ENCODE results near the gene FOCAD. TPM values are rescaled to one million over a fixed set of nuclear protein-coding genes. Genes with fewer than 3 reads are reported as not detected.

The FOCAD gene
- total RNA-seq, 2 experiments from 2014 or later = 37.3 to 42.8 TPM

DNA sequence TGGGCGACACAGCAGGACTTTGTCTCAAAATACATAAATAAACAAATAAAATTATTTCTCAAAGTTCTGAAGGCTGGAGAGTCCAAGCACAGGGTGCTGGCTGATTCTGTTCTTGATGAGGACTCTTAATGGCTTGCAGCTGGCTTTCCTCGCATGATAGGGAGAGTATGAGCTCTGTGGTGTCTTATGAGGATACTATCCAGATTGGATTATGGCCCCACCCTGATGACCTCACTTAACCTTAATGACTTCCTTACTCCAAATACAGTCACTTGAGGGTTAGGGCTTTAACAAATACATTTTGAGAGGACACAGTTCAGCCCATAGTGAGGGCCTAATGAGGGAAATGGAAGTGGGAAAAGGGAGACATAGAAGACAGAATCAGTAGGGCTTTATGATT is 87.7 kb downstream of the FOCAD start:
- no peak for ATAC-seq
- H3K27ac Mint-ChIP-seq = no peak overlapping the region
- ChIA-PET CTCF (no interaction called here), POLR2A (no interaction called here)
- H3K4me1 Mint-ChIP-seq (ENCODE audit: low read depth) = peaks cover 2% of the 10 kb centered on the region
- no peak overlapping the region for H3K4me3 Mint-ChIP-seq
- intact Hi-C loops (cut with micrococcal nuclease) = no loop called here
- peaks cover 32% of the 10 kb centered on the region for H3K36me3 Mint-ChIP-seq (ENCODE audit: low read depth)
- no peaks in the 10 kb centered on the region for H3K27me3 Mint-ChIP-seq
- no peaks in the 10 kb centered on the region for H3K9me3 Mint-ChIP-seq
- TF ChIP-seq, protein P1, sequence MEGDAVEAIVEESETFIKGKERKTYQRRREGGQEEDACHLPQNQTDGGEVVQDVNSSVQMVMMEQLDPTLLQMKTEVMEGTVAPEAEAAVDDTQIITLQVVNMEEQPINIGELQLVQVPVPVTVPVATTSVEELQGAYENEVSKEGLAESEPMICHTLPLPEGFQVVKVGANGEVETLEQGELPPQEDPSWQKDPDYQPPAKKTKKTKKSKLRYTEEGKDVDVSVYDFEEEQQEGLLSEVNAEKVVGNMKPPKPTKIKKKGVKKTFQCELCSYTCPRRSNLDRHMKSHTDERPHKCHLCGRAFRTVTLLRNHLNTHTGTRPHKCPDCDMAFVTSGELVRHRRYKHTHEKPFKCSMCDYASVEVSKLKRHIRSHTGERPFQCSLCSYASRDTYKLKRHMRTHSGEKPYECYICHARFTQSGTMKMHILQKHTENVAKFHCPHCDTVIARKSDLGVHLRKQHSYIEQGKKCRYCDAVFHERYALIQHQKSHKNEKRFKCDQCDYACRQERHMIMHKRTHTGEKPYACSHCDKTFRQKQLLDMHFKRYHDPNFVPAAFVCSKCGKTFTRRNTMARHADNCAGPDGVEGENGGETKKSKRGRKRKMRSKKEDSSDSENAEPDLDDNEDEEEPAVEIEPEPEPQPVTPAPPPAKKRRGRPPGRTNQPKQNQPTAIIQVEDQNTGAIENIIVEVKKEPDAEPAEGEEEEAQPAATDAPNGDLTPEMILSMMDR (IDR thresholded peaks at IDR 0.05) = no peak
- DNase-seq = no peak

DNA sequence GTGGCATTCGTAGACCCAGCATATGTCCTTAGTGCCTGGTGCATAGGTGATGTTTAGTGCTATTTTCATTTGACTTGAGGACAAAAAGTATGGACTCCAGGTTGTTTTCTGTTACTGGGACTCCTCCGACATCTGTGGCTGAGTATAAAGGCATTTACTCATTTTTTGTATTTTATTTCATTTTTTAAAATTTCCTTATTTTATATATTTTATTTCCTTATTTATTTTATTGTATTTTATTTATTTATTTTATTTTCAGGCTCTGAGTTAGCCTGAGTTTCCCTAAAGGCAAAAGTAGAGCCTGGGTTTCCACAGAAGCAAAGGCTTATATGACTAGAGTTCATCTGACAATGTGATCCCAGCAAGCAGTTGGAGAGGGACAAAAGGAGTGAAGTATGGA is 91.6 kb downstream of the FOCAD start:
- no peak for DNase-seq
- H3K27ac Mint-ChIP-seq = no peak overlapping the region
- H3K4me3 Mint-ChIP-seq = no peak overlapping the region
- peaks cover 19% of the 10 kb centered on the region for H3K36me3 Mint-ChIP-seq (ENCODE audit: low read depth)
- intact Hi-C loops (cut with micrococcal nuclease) = no loop called here
- ChIA-PET CTCF (no interaction called here), POLR2A (no interaction called here)
- H3K9me3 Mint-ChIP-seq = no peaks in the 10 kb centered on the region
- peaks cover 2% of the 10 kb centered on the region for H3K4me1 Mint-ChIP-seq (ENCODE audit: low read depth)
- ATAC-seq = no peak
- no peaks in the 10 kb centered on the region for H3K27me3 Mint-ChIP-seq
- TF ChIP-seq, protein P1 (IDR thresholded peaks at IDR 0.05) = no peak

DNA sequence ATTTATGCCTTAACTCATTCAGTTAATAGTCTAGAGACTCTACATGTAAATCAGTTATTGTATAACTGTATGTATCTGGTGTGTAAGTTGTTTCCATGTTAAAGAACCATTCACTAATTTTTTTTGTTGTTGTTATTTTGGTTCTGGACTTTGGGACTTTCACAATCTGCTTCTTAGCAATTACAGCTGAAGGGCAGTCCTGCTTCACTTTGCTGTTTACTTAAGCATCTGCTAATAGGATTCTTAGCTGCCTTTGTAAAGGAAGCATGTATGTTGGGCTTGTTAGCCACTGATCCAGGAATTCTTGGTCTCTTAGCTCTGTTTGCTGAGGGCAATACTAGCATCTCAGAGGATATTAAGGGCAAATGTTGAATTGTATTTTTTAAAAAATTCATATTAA is 97.0 kb downstream of the FOCAD start:
- no peak for DNase-seq
- no peak for ATAC-seq

DNA sequence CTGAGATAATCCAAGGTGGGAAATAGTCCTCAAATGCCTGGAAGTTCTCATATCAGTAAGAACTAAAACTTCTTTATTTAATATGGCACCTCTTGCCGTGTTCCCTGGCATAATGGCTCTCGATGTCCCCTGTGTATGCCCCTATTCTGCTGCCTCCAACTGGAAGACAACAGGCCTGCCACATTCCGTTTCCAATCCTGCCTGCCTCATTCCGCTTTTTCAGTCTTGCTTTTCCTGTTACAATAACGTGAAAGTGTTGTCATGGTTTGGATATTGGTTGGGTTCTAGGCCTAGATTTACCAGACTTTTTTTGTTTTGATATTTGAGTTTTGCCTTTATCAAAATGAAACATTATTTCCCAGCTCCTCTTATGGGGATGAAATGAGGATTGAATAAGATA is 98.2 kb downstream of the FOCAD start:
- H3K27me3 Mint-ChIP-seq = no peaks in the 10 kb centered on the region
- TF ChIP-seq, protein P1 (IDR thresholded peaks at IDR 0.05) = no peak
- intact Hi-C loops (cut with micrococcal nuclease) = no loop called here
- ChIA-PET POLR2A (no interaction called here), CTCF (interaction anchor here (1.0 kb wide), 1 partner anchor 159 kb away, joined by 3 read pairs; no protein-coding TSS in a partner anchor)
- H3K9me3 Mint-ChIP-seq = no peaks in the 10 kb centered on the region
- no peak overlapping the region for H3K4me3 Mint-ChIP-seq
- H3K36me3 Mint-ChIP-seq (ENCODE audit: low read depth) = peaks cover 9% of the 10 kb centered on the region
- no peak overlapping the region for H3K27ac Mint-ChIP-seq
- DNase-seq (no peak), ATAC-seq (no peak)
- no peaks in the 10 kb centered on the region for H3K4me1 Mint-ChIP-seq (ENCODE audit: low read depth)

More for the DNA sequence above, 97.0 kb downstream of the FOCAD start:
- CTCF ChIA-PET = no interaction called here
- intact Hi-C loops (cut with micrococcal nuclease) = no loop called here
- H3K27me3 Mint-ChIP-seq = no peaks in the 10 kb centered on the region
- POLR2A ChIA-PET = no interaction called here
- H3K9me3 Mint-ChIP-seq = no peaks in the 10 kb centered on the region
- H3K27ac Mint-ChIP-seq = no peak overlapping the region
- H3K4me3 Mint-ChIP-seq = no peak overlapping the region
- H3K4me1 Mint-ChIP-seq (ENCODE audit: low read depth) = no peaks in the 10 kb centered on the region
- TF ChIP-seq, protein P1 (IDR thresholded peaks at IDR 0.05) = no peak
- peaks cover 9% of the 10 kb centered on the region for H3K36me3 Mint-ChIP-seq (ENCODE audit: low read depth)

DNA sequence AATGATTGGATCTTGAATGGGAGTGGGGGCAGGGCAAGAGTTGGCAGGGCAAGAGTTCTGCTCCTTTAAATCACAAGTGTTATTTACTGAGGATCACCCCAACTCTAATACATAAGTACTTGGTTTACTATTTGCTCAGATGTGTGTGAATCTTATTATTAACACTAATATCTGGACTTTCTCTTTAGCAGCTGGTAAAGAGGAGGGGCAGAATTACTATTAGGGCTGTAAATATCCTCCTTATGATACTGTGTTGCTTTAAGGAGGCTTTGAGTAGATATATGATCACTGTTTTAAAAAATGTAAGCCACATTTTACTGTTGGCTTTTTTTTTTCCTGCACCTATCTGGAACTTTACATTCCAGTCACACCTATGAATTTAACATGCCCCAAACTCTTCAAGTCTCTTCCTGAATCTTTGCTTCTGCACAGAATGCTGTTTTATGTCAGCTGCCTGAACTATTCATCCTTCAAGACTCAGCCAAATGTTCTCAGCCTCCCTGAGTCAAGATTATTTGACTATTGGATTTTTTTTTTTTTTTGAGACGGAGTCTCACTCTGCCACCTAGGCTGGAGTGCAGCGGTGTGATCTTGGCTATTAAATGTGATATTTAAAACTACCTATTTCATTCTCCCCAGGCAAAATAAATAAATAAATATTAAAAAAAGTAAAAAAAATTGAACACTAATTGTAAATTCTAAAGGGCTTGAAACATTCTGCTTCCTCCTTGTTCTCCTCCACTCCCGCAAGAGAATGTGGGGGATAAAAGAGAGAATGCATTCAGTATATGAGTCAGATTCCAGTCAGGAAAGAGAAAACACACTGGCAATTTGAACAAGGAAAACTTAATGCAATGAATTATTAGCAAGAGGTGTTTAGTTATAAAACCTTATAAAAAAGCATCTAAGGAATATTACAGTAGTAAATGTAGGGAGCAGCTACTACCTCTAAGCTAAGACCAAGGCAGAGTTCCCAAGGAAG is 99.3 kb downstream of the FOCAD start:
- TF ChIP-seq, protein P1 (IDR thresholded peaks at IDR 0.05) = no peak
- CTCF ChIA-PET = interaction anchor here (0.8 to 1.0 kb wide), 2 partner anchors 158 kb away, joined by 3 read pairs; no protein-coding TSS in a partner anchor
- ATAC-seq (no peak), DNase-seq (no peak)
- POLR2A ChIA-PET = no interaction called here
- Mint-ChIP-seq H3K4me3 (no peak overlapping the region), H3K27ac (no peak overlapping the region), H3K4me1 (ENCODE audit: low read depth) (no peaks in the 10 kb centered on the region), H3K27me3 (no peaks in the 10 kb centered on the region), H3K9me3 (no peaks in the 10 kb centered on the region), H3K36me3 (ENCODE audit: low read depth) (peaks cover 8% of the 10 kb centered on the region)
- intact Hi-C loops (cut with micrococcal nuclease) = no loop called here
